Effector CD4-positive, alpha-beta T cell (primary cell): ENCODE measurements around the gene ATP11B.

ENCODE experiments used
- DNase-seq: peaks from one replicate; pipeline ENCODE4 v3.0.0-alpha.2; 2020

The ATP11B gene

GRCh38 chr3:182959474-182960350 is 166.4 kb downstream of the ATP11B start:
- DNase-seq = no peak

- DNase-seq = no peak
Observed at GRCh38 chr3:182962166-182962565, 168.9 kb downstream of the ATP11B start.

GRCh38 chr3:182964179-182964578 is 170.9 kb downstream of the ATP11B start:
- no peak for DNase-seq

- DNase-seq = no peak
Observed at GRCh38 chr3:182965861-182966366, 172.6 kb downstream of the ATP11B start.

- DNase-seq = no peak
Observed at GRCh38 chr3:182967218-182968204, 174.2 kb downstream of the ATP11B start.

- DNase-seq = no peak
Observed at GRCh38 chr3:182969277-182969676, 176.0 kb downstream of the ATP11B start.

GRCh38 chr3:182969853-182970252 is 176.5 kb downstream of the ATP11B start:
- DNase-seq = no peak

GRCh38 chr3:182970811-182971418 is 177.6 kb downstream of the ATP11B start:
- no peak for DNase-seq
